ENCODE measurements around the gene LRRC59. TPM values are rescaled to one million over a fixed set of nuclear protein-coding genes. Genes with fewer than 3 reads are reported as not detected.

Gene LRRC59
- polyA plus RNA-seq, 1 donor (not counting 4 experiments of a cell fraction or from before 2014, with no cell fraction given), result 152 TPM

- Histone ChIP-seq H3K4me3 (ENCODE audit: control insufficient read depth in 2 of 3, extremely low read depth in 1 of 3, insufficient read depth in 2 of 3, low read depth in 1 of 3, low read length in 3 of 3) (no peak overlapping the region), H3K4me1 (ENCODE audit: control insufficient read depth, extremely low read depth, insufficient read depth, low read length) (no peaks in the 10 kb centered on the region), H3K79me2 (ENCODE audit: control insufficient read depth, insufficient read depth, low read length) (peaks cover 4% of the 10 kb centered on the region), H3K9me1 (ENCODE audit: control insufficient read depth, extremely low read depth, insufficient read depth, low read length) (no peaks in the 10 kb centered on the region), H3K27ac (ENCODE audit: control insufficient read depth, insufficient read depth, low read length) (no peak overlapping the region), H2AFZ (ENCODE audit: control insufficient read depth, low read length) (no peak overlapping the region), H3K9me3 (ENCODE audit: control insufficient read depth, low read depth, low read length) (no peaks in the 10 kb centered on the region), H3K4me2 (ENCODE audit: control insufficient read depth, extremely low read depth, insufficient read depth, low read depth, low read length) (no peak overlapping the region), H4K20me1 (ENCODE audit: control insufficient read depth, extremely low read depth, insufficient read depth, low read length) (no peaks in the 10 kb centered on the region), H3K36me3 (ENCODE audit: control insufficient read depth in 2 of 2, extremely low read depth in 1 of 2, insufficient read depth in 2 of 2, low read length in 2 of 2) (peaks cover 30 to 42% of the 10 kb centered on the region in 2 experiments), H3K9ac (ENCODE audit: control insufficient read depth, extremely low read depth, insufficient read depth, low read length) (no peak overlapping the region), H3K27me3 (ENCODE audit: control insufficient read depth, extremely low read depth, insufficient read depth, low read length) (no peaks in the 10 kb centered on the region)
- TF ChIP-seq, protein P1, sequence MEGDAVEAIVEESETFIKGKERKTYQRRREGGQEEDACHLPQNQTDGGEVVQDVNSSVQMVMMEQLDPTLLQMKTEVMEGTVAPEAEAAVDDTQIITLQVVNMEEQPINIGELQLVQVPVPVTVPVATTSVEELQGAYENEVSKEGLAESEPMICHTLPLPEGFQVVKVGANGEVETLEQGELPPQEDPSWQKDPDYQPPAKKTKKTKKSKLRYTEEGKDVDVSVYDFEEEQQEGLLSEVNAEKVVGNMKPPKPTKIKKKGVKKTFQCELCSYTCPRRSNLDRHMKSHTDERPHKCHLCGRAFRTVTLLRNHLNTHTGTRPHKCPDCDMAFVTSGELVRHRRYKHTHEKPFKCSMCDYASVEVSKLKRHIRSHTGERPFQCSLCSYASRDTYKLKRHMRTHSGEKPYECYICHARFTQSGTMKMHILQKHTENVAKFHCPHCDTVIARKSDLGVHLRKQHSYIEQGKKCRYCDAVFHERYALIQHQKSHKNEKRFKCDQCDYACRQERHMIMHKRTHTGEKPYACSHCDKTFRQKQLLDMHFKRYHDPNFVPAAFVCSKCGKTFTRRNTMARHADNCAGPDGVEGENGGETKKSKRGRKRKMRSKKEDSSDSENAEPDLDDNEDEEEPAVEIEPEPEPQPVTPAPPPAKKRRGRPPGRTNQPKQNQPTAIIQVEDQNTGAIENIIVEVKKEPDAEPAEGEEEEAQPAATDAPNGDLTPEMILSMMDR (optimal IDR thresholded peaks at IDR 0.05 in 1 of 3, IDR thresholded peaks at IDR 0.05 in 1 of 3, conservative IDR thresholded peaks at IDR 0.05 in 1 of 3; ENCODE audit: extremely low read depth in 1 of 3, insufficient read depth in 2 of 3, low read length in 3 of 3), result no peak
- TF ChIP-seq EZH2 (IDR thresholded peaks at IDR 0.05; ENCODE audit: low read length), result no peak
- dilution Hi-C loops (cut with MboI; ENCODE audit: extremely low pct_ligation_motif_present, low sequenced_read_pairs), result no loop called here
- no peak for FAIRE-seq
- no peak for DNase-seq (ENCODE audit: low read depth, low spot score)
These were observed 42.0 kb downstream of the LRRC59 start for GRCh38 chr17:50355336-50355700.

- Histone ChIP-seq H3K27ac (ENCODE audit: control insufficient read depth, insufficient read depth, low read length) (no peak overlapping the region), H3K9ac (ENCODE audit: control insufficient read depth, extremely low read depth, insufficient read depth, low read length) (no peak overlapping the region), H3K36me3 (ENCODE audit: control insufficient read depth in 2 of 2, extremely low read depth in 1 of 2, insufficient read depth in 2 of 2, low read length in 2 of 2) (peaks cover 30 to 40% of the 10 kb centered on the region in 2 experiments), H3K79me2 (ENCODE audit: control insufficient read depth, insufficient read depth, low read length) (peaks cover 4% of the 10 kb centered on the region), H3K4me3 (ENCODE audit: control insufficient read depth in 2 of 3, extremely low read depth in 1 of 3, insufficient read depth in 2 of 3, low read depth in 1 of 3, low read length in 3 of 3) (no peak overlapping the region), H3K4me2 (ENCODE audit: control insufficient read depth, extremely low read depth, insufficient read depth, low read depth, low read length) (no peak overlapping the region), H3K4me1 (ENCODE audit: control insufficient read depth, extremely low read depth, insufficient read depth, low read length) (no peaks in the 10 kb centered on the region), H4K20me1 (ENCODE audit: control insufficient read depth, extremely low read depth, insufficient read depth, low read length) (no peaks in the 10 kb centered on the region), H2AFZ (ENCODE audit: control insufficient read depth, low read length) (no peak overlapping the region), H3K27me3 (ENCODE audit: control insufficient read depth, extremely low read depth, insufficient read depth, low read length) (no peaks in the 10 kb centered on the region), H3K9me1 (ENCODE audit: control insufficient read depth, extremely low read depth, insufficient read depth, low read length) (no peaks in the 10 kb centered on the region), H3K9me3 (ENCODE audit: control insufficient read depth, low read depth, low read length) (no peaks in the 10 kb centered on the region)
- dilution Hi-C loops (cut with MboI; ENCODE audit: extremely low pct_ligation_motif_present, low sequenced_read_pairs), result no loop called here
- FAIRE-seq (no peak), DNase-seq (ENCODE audit: low read depth, low spot score) (no peak)
- TF ChIP-seq, protein P1 (optimal IDR thresholded peaks at IDR 0.05 in 1 of 3, IDR thresholded peaks at IDR 0.05 in 1 of 3, conservative IDR thresholded peaks at IDR 0.05 in 1 of 3; ENCODE audit: extremely low read depth in 1 of 3, insufficient read depth in 2 of 3, low read length in 3 of 3), result no peak
- TF ChIP-seq EZH2 (IDR thresholded peaks at IDR 0.05; ENCODE audit: low read length), result no peak
These were observed 42.5 kb downstream of the LRRC59 start for GRCh38 chr17:50354776-50355175.
